Esophagus (tissue), 2 donors: Measurements from ENCODE around the gene PLXNB2. TPM values are rescaled to one million over a fixed set of nuclear protein-coding genes. Genes with fewer than 3 reads are reported as not detected.
A peak's percentile ranks its signal among the peaks of the same experiment; 100 is the strongest.

Experiments used
- H3K27ac ChIP-seq, 2 donors: one replicate each; pipeline ENCODE4 v1.5.1; 2013; ENCODE audit warnings: low read depth in 2 of 2, mild to moderate bottlenecking in 2 of 2, inconsistent platforms in 1 of 2, low read length in 1 of 2, moderate library complexity in 1 of 2
- H3K27me3 ChIP-seq, 2 donors: one replicate each; pipeline ENCODE4 v1.6.1; 2013; ENCODE audit warnings: low read length in 2 of 2, control low read depth in 1 of 2, mild to moderate bottlenecking in 1 of 2; ENCODE audit not compliant: insufficient read depth in 2 of 2, control insufficient read depth in 1 of 2
- H3K36me3 ChIP-seq, 2 donors: one replicate each; pipeline ENCODE4 v1.6.1; 2013; ENCODE audit warnings: low read length in 1 of 2; ENCODE audit not compliant: control insufficient read depth in 2 of 2, insufficient read depth in 2 of 2
- H3K4me1 ChIP-seq, 2 donors: one replicate each; pipeline ENCODE4 v1.6.1; 2013; ENCODE audit warnings: low read length in 1 of 2; ENCODE audit not compliant: control insufficient read depth in 2 of 2, insufficient read depth in 2 of 2
- H3K4me3 ChIP-seq, 2 donors: one replicate each; pipeline ENCODE4 v1.5.1; 2013; ENCODE audit warnings: low read length in 2 of 2, mild to moderate bottlenecking in 2 of 2, low read depth in 1 of 2, moderate library complexity in 1 of 2
- H3K9me3 ChIP-seq, 2 donors: one replicate each; pipeline ENCODE4 v1.6.1; 2013; ENCODE audit warnings: mild to moderate bottlenecking in 2 of 2, low read depth in 1 of 2, low read length in 1 of 2, moderate library complexity in 1 of 2; ENCODE audit not compliant: control insufficient read depth in 2 of 2, insufficient read depth in 1 of 2
- WGBS, 2 donors: extraction: QIAGEN DNeasy Blood & Tissue Kit; methylation state at CpG; one replicate each; pipeline ENCODE4 v1.1.7; 2013; 5-methylcytosine and 5-hydroxymethylcytosine counted together
- polyA plus RNA-seq, 2 donors: library from polyadenylated mRNA; stranded (reverse); fragments of 200-250 nt; gene quantifications; one replicate each; pipeline ENCODE4 v1.2.3, GENCODE V29; 2013
- donor health status: healthy with polysubstance abuse.
- donor health status: Bipolar disorder and iron deficiency.

PLXNB2 gene
- polyA plus RNA-seq, 2 donors, result 107 to 186 TPM

GRCh38 chr22:50283821-50284220, 23.6 kb downstream of the PLXNB2 start:
- Histone ChIP-seq H3K4me3 (peak overlapping the region; percentile 5 to 41), H3K27me3 (no peaks in the 10 kb centered on the region), H3K4me1 (peaks cover 3 to 43% of the 10 kb centered on the region in 2 donors), H3K9me3 (peaks cover 0 to 5% of the 10 kb centered on the region in 2 donors), H3K36me3 (peaks cover 2 to 88% of the 10 kb centered on the region in 2 donors), H3K27ac (peak overlapping the region; percentile 43 to 90)
- 88 to 91% methylated on average over 25 to 30 of the region's 30 CpGs for WGBS, 2 donors

- peaks cover 0 to 5% of the 10 kb centered on the region in 2 donors for H3K9me3 ChIP-seq
- H3K4me1 ChIP-seq, result peaks cover 3 to 43% of the 10 kb centered on the region in 2 donors
- peak overlapping the region; percentile 90 to 91 for H3K27ac ChIP-seq
- H3K36me3 ChIP-seq, result peaks cover 0 to 88% of the 10 kb centered on the region in 2 donors
- H3K27me3 ChIP-seq, result no peaks in the 10 kb centered on the region
- WGBS, 2 donors, result 52 to 57% methylated on average over 44 to 45 of the region's 45 CpGs
- H3K4me3 ChIP-seq, result peak overlapping the region; percentile 12 to 40
Observed at GRCh38 chr22:50282361-50283155, 24.9 kb downstream of the PLXNB2 start.

GRCh38 chr22:50281957-50282356, 25.5 kb downstream of the PLXNB2 start:
- Histone ChIP-seq H3K27me3 (no peaks in the 10 kb centered on the region), H3K36me3 (peaks cover 0 to 86% of the 10 kb centered on the region in 2 donors), H3K27ac (peak overlapping the region; percentile 76 to 82), H3K9me3 (peaks cover 0 to 5% of the 10 kb centered on the region in 2 donors), H3K4me3 (peak overlapping the region; percentile 12 to 40), H3K4me1 (peaks cover 3 to 40% of the 10 kb centered on the region in 2 donors)
- WGBS, 2 donors, result 42 to 52% methylated on average over 25 of the region's 25 CpGs

- peaks cover 0 to 7% of the 10 kb centered on the region in 2 donors for H3K9me3 ChIP-seq
- 86 to 88% methylated on average over 26 to 36 of the region's 36 CpGs for WGBS, 2 donors
- peaks cover 3 to 36% of the 10 kb centered on the region in 2 donors for H3K4me1 ChIP-seq
- H3K27me3 ChIP-seq, result no peaks in the 10 kb centered on the region
- peaks cover 0 to 85% of the 10 kb centered on the region in 2 donors for H3K36me3 ChIP-seq
- peak overlapping the region; percentile 76 to 82 for H3K27ac ChIP-seq
- peak overlapping the region in 1 of 2 donors; percentile 40 for H3K4me3 ChIP-seq
Observed at GRCh38 chr22:50281384-50281760, 26.1 kb downstream of the PLXNB2 start.

GRCh38 chr22:50280708-50281383, 26.6 kb downstream of the PLXNB2 start:
- H3K27me3 ChIP-seq, result no peaks in the 10 kb centered on the region
- H3K9me3 ChIP-seq, result peaks cover 0 to 11% of the 10 kb centered on the region in 2 donors
- peak overlapping the region; percentile 22 to 76 for H3K27ac ChIP-seq
- peak overlapping the region in 1 of 2 donors; percentile 40 for H3K4me3 ChIP-seq
- H3K4me1 ChIP-seq, result peaks cover 3 to 31% of the 10 kb centered on the region in 2 donors
- H3K36me3 ChIP-seq, result peaks cover 0 to 85% of the 10 kb centered on the region in 2 donors
- WGBS, 2 donors, result 91 to 95% methylated on average over 47 of the region's 47 CpGs

GRCh38 chr22:50280022-50280707, 27.3 kb downstream of the PLXNB2 start:
- WGBS, 2 donors, result 87 to 92% methylated on average over 38 of the region's 38 CpGs
- H3K4me3 ChIP-seq, result peak overlapping the region in 1 of 2 donors; percentile 6
- peaks cover 3 to 28% of the 10 kb centered on the region in 2 donors for H3K4me1 ChIP-seq
- no peaks in the 10 kb centered on the region for H3K27me3 ChIP-seq
- peaks cover 0 to 11% of the 10 kb centered on the region in 2 donors for H3K9me3 ChIP-seq
- H3K27ac ChIP-seq, result peak overlapping the region in 1 of 2 donors; percentile 60
- peaks cover 0 to 87% of the 10 kb centered on the region in 2 donors for H3K36me3 ChIP-seq

GRCh38 chr22:50278956-50279619, 28.4 kb downstream of the PLXNB2 start:
- Histone ChIP-seq H3K36me3 (peaks cover 0 to 84% of the 10 kb centered on the region in 2 donors), H3K27me3 (no peaks in the 10 kb centered on the region), H3K27ac (peak overlapping the region in 1 of 2 donors; percentile 63), H3K9me3 (peaks cover 0 to 11% of the 10 kb centered on the region in 2 donors), H3K4me3 (no peak overlapping the region), H3K4me1 (peaks cover 3 to 28% of the 10 kb centered on the region in 2 donors)
- 80 to 83% methylated on average over 30 of the region's 30 CpGs for WGBS, 2 donors

GRCh38 chr22:50278461-50278860, 29.0 kb downstream of the PLXNB2 start:
- Histone ChIP-seq H3K9me3 (peaks cover 0 to 11% of the 10 kb centered on the region in 2 donors), H3K27me3 (no peaks in the 10 kb centered on the region), H3K27ac (peak overlapping the region; percentile 36 to 63), H3K4me3 (no peak overlapping the region), H3K4me1 (peaks cover 3 to 28% of the 10 kb centered on the region in 2 donors), H3K36me3 (peaks cover 0 to 84% of the 10 kb centered on the region in 2 donors)
- 91 to 92% methylated on average over 19 to 21 of the region's 21 CpGs for WGBS, 2 donors

GRCh38 chr22:50277761-50278160, 29.7 kb downstream of the PLXNB2 start:
- Histone ChIP-seq H3K9me3 (peaks cover 0 to 11% of the 10 kb centered on the region in 2 donors), H3K27ac (peak overlapping the region in 1 of 2 donors; percentile 6), H3K27me3 (no peaks in the 10 kb centered on the region), H3K36me3 (peaks cover 0 to 78% of the 10 kb centered on the region in 2 donors), H3K4me3 (no peak overlapping the region), H3K4me1 (peaks cover 0 to 23% of the 10 kb centered on the region in 2 donors)
- 72 to 80% methylated on average over 24 to 25 of the region's 25 CpGs for WGBS, 2 donors
